Measurements from ENCODE around the gene PXT1.

PXT1 gene

GRCh38 chr6:36383606-36384005, 59.0 kb downstream of the PXT1 start:
- H3K4me3 ChIP-seq (replicated peaks; ENCODE audit: low read depth, low read length), result no peak overlapping the region
- DNase-seq (ENCODE audit: low read depth), result peak; percentile 16
- TF ChIP-seq CTCF (IDR thresholded peaks at IDR 0.05; ENCODE audit: low read length, missing control alignments), result no peak

- TF ChIP-seq CTCF (IDR thresholded peaks at IDR 0.05; ENCODE audit: low read length, missing control alignments), result no peak
- no peak overlapping the region for H3K4me3 ChIP-seq (replicated peaks; ENCODE audit: low read depth, low read length)
- no peak for DNase-seq (ENCODE audit: low read depth)
These were observed 59.7 kb downstream of the PXT1 start for GRCh38 chr6:36382976-36383375.

GRCh38 chr6:36381502-36382389, 60.9 kb downstream of the PXT1 start:
- TF ChIP-seq CTCF (IDR thresholded peaks at IDR 0.05; ENCODE audit: low read length, missing control alignments), result no peak
- DNase-seq (ENCODE audit: low read depth), result no peak
- H3K4me3 ChIP-seq (replicated peaks; ENCODE audit: low read depth, low read length), result no peak overlapping the region

GRCh38 chr6:36380166-36380565, 62.5 kb downstream of the PXT1 start:
- no peak for TF ChIP-seq CTCF (IDR thresholded peaks at IDR 0.05; ENCODE audit: low read length, missing control alignments)
- no peak overlapping the region for H3K4me3 ChIP-seq (replicated peaks; ENCODE audit: low read depth, low read length)
- DNase-seq (ENCODE audit: low read depth), result no peak

GRCh38 chr6:36378936-36379335, 63.7 kb downstream of the PXT1 start:
- no peak for DNase-seq (ENCODE audit: low read depth)
- no peak for TF ChIP-seq CTCF (IDR thresholded peaks at IDR 0.05; ENCODE audit: low read length, missing control alignments)
- no peak overlapping the region for H3K4me3 ChIP-seq (replicated peaks; ENCODE audit: low read depth, low read length)

- H3K4me3 ChIP-seq (replicated peaks; ENCODE audit: low read depth, low read length), result no peak overlapping the region
- TF ChIP-seq CTCF (IDR thresholded peaks at IDR 0.05; ENCODE audit: low read length, missing control alignments), result no peak
- no peak for DNase-seq (ENCODE audit: low read depth)
These were observed 64.3 kb downstream of the PXT1 start for GRCh38 chr6:36378243-36378920.
